ENCODE measurements around the gene ATXN2L. TPM values are rescaled to one million over a fixed set of nuclear protein-coding genes. Genes with fewer than 3 reads are reported as not detected.
A peak's percentile ranks its signal among the peaks of the same experiment; 100 is the strongest.

Gene ATXN2L
- total and polyA plus RNA-seq, 2 donors (not counting 1 experiment from before 2014, with no cell fraction given) = 16.4 to 52.8 TPM

GRCh38 chr16:28863929-28864793, 41.4 kb downstream of the ATXN2L start:
- no peak for TF ChIP-seq EZH2 (IDR thresholded peaks at IDR 0.05; ENCODE audit: low read length, missing control alignments)
- no peak for TF ChIP-seq CTCF (conservative IDR thresholded peaks at IDR 0.05 in 1 of 2, IDR thresholded peaks at IDR 0.05 in 1 of 2; ENCODE audit: low read depth in 1 of 2, low read length in 2 of 2)
- peak overlapping the region; percentile 98 for H3K27ac ChIP-seq (ENCODE audit: insufficient read depth, low read length)
- peak overlapping the region; percentile 89 for H3K4me2 ChIP-seq (ENCODE audit: extremely low read depth, insufficient read depth, low read length)
- H3K9ac ChIP-seq (ENCODE audit: insufficient read depth, low read length) = peak overlapping the region; percentile 95
- H3K4me1 ChIP-seq (ENCODE audit: control insufficient read depth, extremely low read depth, insufficient read depth, low read length) = peaks cover 9% of the 10 kb centered on the region
- no peak overlapping the region for H2AFZ ChIP-seq (ENCODE audit: low read length)
- no peaks in the 10 kb centered on the region for H4K20me1 ChIP-seq (ENCODE audit: control insufficient read depth, extremely low read depth, insufficient read depth, low read length)
- H3K79me2 ChIP-seq (ENCODE audit: control insufficient read depth, insufficient read depth, low read length) = peaks cover 32% of the 10 kb centered on the region
- H3K36me3 ChIP-seq (ENCODE audit: control insufficient read depth, insufficient read depth, low read length) = peaks cover 17% of the 10 kb centered on the region
- peak overlapping the region; percentile 89 to 100 (median 96) for H3K4me3 ChIP-seq (replicated peaks in 1 of 4; ENCODE audit: control extremely low read depth in 1 of 4, insufficient read depth in 1 of 4, low read depth in 3 of 4, low read length in 4 of 4)
- no peaks in the 10 kb centered on the region for H3K9me3 ChIP-seq (ENCODE audit: control insufficient read depth, insufficient read depth, low read depth, low read length)
- peak; percentile 48 to 68 for DNase-seq (ENCODE audit: low read depth in 2 of 2)
- no peaks in the 10 kb centered on the region for H3K27me3 ChIP-seq (ENCODE audit: control insufficient read depth, insufficient read depth, low read length)

- Histone ChIP-seq H3K4me1 (ENCODE audit: control insufficient read depth, extremely low read depth, insufficient read depth, low read length) (peaks cover 9% of the 10 kb centered on the region), H3K27me3 (ENCODE audit: control insufficient read depth, insufficient read depth, low read length) (no peaks in the 10 kb centered on the region), H3K9me3 (ENCODE audit: control insufficient read depth, insufficient read depth, low read depth, low read length) (no peaks in the 10 kb centered on the region), H3K9ac (ENCODE audit: insufficient read depth, low read length) (no peak overlapping the region), H3K79me2 (ENCODE audit: control insufficient read depth, insufficient read depth, low read length) (peaks cover 32% of the 10 kb centered on the region), H4K20me1 (ENCODE audit: control insufficient read depth, extremely low read depth, insufficient read depth, low read length) (no peaks in the 10 kb centered on the region), H3K4me2 (ENCODE audit: extremely low read depth, insufficient read depth, low read length) (peak overlapping the region; percentile 89), H3K36me3 (ENCODE audit: control insufficient read depth, insufficient read depth, low read length) (peaks cover 26% of the 10 kb centered on the region), H2AFZ (ENCODE audit: low read length) (no peak overlapping the region), H3K4me3 (replicated peaks in 1 of 4; ENCODE audit: control extremely low read depth in 1 of 4, insufficient read depth in 1 of 4, low read depth in 3 of 4, low read length in 4 of 4) (peak overlapping the region; percentile 89 to 100 (median 96)), H3K27ac (ENCODE audit: insufficient read depth, low read length) (peak overlapping the region; percentile 98)
- DNase-seq (ENCODE audit: low read depth in 2 of 2) = no peak
- TF ChIP-seq EZH2 (IDR thresholded peaks at IDR 0.05; ENCODE audit: low read length, missing control alignments) (no peak), CTCF (conservative IDR thresholded peaks at IDR 0.05 in 1 of 2, IDR thresholded peaks at IDR 0.05 in 1 of 2; ENCODE audit: low read depth in 1 of 2, low read length in 2 of 2) (no peak)
These were observed 42.3 kb downstream of the ATXN2L start for GRCh38 chr16:28865001-28865688.

GRCh38 chr16:28865722-28866453, 43.1 kb downstream of the ATXN2L start:
- H3K4me3 ChIP-seq (replicated peaks in 1 of 4; ENCODE audit: control extremely low read depth in 1 of 4, insufficient read depth in 1 of 4, low read depth in 3 of 4, low read length in 4 of 4) = peak overlapping the region in 1 of 4 experiments; percentile 91
- H3K79me2 ChIP-seq (ENCODE audit: control insufficient read depth, insufficient read depth, low read length) = peaks cover 32% of the 10 kb centered on the region
- H3K36me3 ChIP-seq (ENCODE audit: control insufficient read depth, insufficient read depth, low read length) = peaks cover 28% of the 10 kb centered on the region
- no peak overlapping the region for H3K27ac ChIP-seq (ENCODE audit: insufficient read depth, low read length)
- DNase-seq (ENCODE audit: low read depth in 2 of 2) = no peak
- no peaks in the 10 kb centered on the region for H3K27me3 ChIP-seq (ENCODE audit: control insufficient read depth, insufficient read depth, low read length)
- H3K9ac ChIP-seq (ENCODE audit: insufficient read depth, low read length) = no peak overlapping the region
- H3K4me1 ChIP-seq (ENCODE audit: control insufficient read depth, extremely low read depth, insufficient read depth, low read length) = peaks cover 9% of the 10 kb centered on the region
- H2AFZ ChIP-seq (ENCODE audit: low read length) = no peak overlapping the region
- no peaks in the 10 kb centered on the region for H3K9me3 ChIP-seq (ENCODE audit: control insufficient read depth, insufficient read depth, low read depth, low read length)
- TF ChIP-seq CTCF (conservative IDR thresholded peaks at IDR 0.05 in 1 of 2, IDR thresholded peaks at IDR 0.05 in 1 of 2; ENCODE audit: low read depth in 1 of 2, low read length in 2 of 2) = no peak
- no peak for TF ChIP-seq EZH2 (IDR thresholded peaks at IDR 0.05; ENCODE audit: low read length, missing control alignments)
- H4K20me1 ChIP-seq (ENCODE audit: control insufficient read depth, extremely low read depth, insufficient read depth, low read length) = no peaks in the 10 kb centered on the region
- peak overlapping the region; percentile 89 for H3K4me2 ChIP-seq (ENCODE audit: extremely low read depth, insufficient read depth, low read length)
